Upper lobe of left lung (tissue), 4 donors: ENCODE results near the gene ITGB1BP2.
"Not testable (repeated sequence)": the region's sequence is repeated elsewhere in the genome, so short reads cannot be mapped to it uniquely, and the experiment has no call there.

Experiments
- EP300 ChIP-seq, 4 donors: sonication (generic); formaldehyde crosslinking; IDR thresholded peaks; one replicate each; pipeline ENCODE4 v1.5.1; 2017; ENCODE audit warnings: antibody characterized with exemption in 4 of 4, control low read depth in 2 of 4
- POLR2A ChIP-seq, 4 donors: fragments of 450-650 bp; IDR thresholded peaks; one replicate each; pipeline ENCODE4 v1.5.1; 2016 to 2017; ENCODE audit warnings: antibody characterized with exemption in 4 of 4, mild to moderate bottlenecking in 2 of 4
- POLR2AphosphoS5 ChIP-seq, 2 donors: sonication (generic); formaldehyde crosslinking; IDR thresholded peaks; one replicate each; pipeline ENCODE4 v1.5.1; 2017; ENCODE audit warnings: antibody characterized with exemption in 2 of 2
- TF ChIP-seq, protein P1 (sequence below), 6 experiments: fragments of 450-650 bp in 4 of 6; fragments of 200-600 bp in 2 of 6; sonication (generic) in 2 of 6; IDR thresholded peaks; one replicate each; pipeline ENCODE4 v1.5.1; 2016 to 2019; ENCODE audit warnings: antibody characterized with exemption in 6 of 6

GRCh38 chrX:71272313-71272712, 29.2 kb upstream of the ITGB1BP2 start:
- TF ChIP-seq POLR2AphosphoS5, POLR2A, EP300 (IDR thresholded peaks at IDR 0.05): not testable (repeated sequence)
- TF ChIP-seq, protein P1, sequence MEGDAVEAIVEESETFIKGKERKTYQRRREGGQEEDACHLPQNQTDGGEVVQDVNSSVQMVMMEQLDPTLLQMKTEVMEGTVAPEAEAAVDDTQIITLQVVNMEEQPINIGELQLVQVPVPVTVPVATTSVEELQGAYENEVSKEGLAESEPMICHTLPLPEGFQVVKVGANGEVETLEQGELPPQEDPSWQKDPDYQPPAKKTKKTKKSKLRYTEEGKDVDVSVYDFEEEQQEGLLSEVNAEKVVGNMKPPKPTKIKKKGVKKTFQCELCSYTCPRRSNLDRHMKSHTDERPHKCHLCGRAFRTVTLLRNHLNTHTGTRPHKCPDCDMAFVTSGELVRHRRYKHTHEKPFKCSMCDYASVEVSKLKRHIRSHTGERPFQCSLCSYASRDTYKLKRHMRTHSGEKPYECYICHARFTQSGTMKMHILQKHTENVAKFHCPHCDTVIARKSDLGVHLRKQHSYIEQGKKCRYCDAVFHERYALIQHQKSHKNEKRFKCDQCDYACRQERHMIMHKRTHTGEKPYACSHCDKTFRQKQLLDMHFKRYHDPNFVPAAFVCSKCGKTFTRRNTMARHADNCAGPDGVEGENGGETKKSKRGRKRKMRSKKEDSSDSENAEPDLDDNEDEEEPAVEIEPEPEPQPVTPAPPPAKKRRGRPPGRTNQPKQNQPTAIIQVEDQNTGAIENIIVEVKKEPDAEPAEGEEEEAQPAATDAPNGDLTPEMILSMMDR (IDR thresholded peaks at IDR 0.05): not testable (repeated sequence)
